Type B pancreatic cell (in vitro differentiated cells): ENCODE results near the gene CCDC85B. TPM values are rescaled to one million over a fixed set of nuclear protein-coding genes. Genes with fewer than 3 reads are reported as not detected.

Experiments
- DNase-seq: peaks from one replicate; pipeline ENCODE4 v3.0.0; 2021; ENCODE audit warnings: mixed read lengths; ENCODE audit not compliant: unreplicated experiment; ENCODE audit errors: extremely low spot score
- H3K27ac Mint-ChIP-seq: 2 replicates; pipeline ENCODE4 v1.8.0; 2021; ENCODE audit warnings: mild to moderate bottlenecking, mixed read lengths
- H3K27me3 Mint-ChIP-seq: 2 replicates; pipeline ENCODE4 v1.8.0; 2021; ENCODE audit warnings: mixed read lengths
- H3K36me3 Mint-ChIP-seq: 2 replicates; pipeline ENCODE4 v1.8.0; 2021; ENCODE audit warnings: mixed read lengths
- H3K4me1 Mint-ChIP-seq: one replicate; pipeline ENCODE4 v1.8.0; 2021; ENCODE audit warnings: mixed read lengths; ENCODE audit not compliant: unreplicated experiment
- H3K4me3 Mint-ChIP-seq: 2 replicates; pipeline ENCODE4 v1.8.0; 2021; ENCODE audit warnings: mild to moderate bottlenecking, mixed read lengths
- H3K9me3 Mint-ChIP-seq: 2 replicates; pipeline ENCODE4 v1.8.0; 2021; ENCODE audit warnings: mixed read lengths
- CTCF ChIP-seq: fragments of 200-600 bp; sonication (generic); conservative IDR thresholded peaks from 2 replicates; pipeline ENCODE4 v1.5.0; 2021; ENCODE audit warnings: antibody characterized with exemption, mild to moderate bottlenecking
- total RNA-seq: library from RNA; stranded (reverse); gene quantifications from 2 replicates; pipeline ENCODE4 v1.2.1, GENCODE V29; 2021; ENCODE audit warnings: low replicate concordance

Gene CCDC85B
- total RNA-seq, 1 donor from 2014 or later: 14.3 TPM

DNA sequence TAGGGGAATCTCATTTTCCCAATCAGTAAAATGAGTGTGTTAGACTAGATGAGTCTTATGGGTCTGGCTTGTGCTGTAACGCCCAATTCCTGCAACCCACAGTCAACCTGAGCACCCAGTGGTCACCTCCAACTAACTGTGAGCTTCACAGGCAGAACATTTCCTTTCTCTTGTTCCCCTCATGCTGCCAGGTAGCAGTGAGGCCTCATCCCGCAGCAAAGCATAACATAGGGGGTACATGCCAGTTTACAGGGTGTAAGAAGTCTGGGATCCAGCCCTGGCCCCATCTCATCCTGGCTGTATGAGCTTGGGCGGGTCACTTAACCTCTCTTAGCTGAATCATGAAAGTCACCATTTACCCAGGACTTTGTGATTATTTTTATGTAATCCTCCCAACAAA is 21.6 kb upstream of the CCDC85B start:
- TF ChIP-seq CTCF: no peak
- peaks cover 12% of the 10 kb centered on the region for H3K4me1 Mint-ChIP-seq
- no peaks in the 10 kb centered on the region for H3K9me3 Mint-ChIP-seq
- peak overlapping the region; percentile 56 for H3K27ac Mint-ChIP-seq
- no peak overlapping the region for H3K4me3 Mint-ChIP-seq
- no peaks in the 10 kb centered on the region for H3K36me3 Mint-ChIP-seq
- peaks cover 5% of the 10 kb centered on the region for H3K27me3 Mint-ChIP-seq
- DNase-seq: no peak

GRCh38 chr11:65869643-65870306 is 20.7 kb upstream of the CCDC85B start:
- Mint-ChIP-seq H3K9me3 (no peaks in the 10 kb centered on the region), H3K27me3 (peaks cover 5% of the 10 kb centered on the region), H3K36me3 (no peaks in the 10 kb centered on the region), H3K4me3 (peak overlapping the region; percentile 36), H3K4me1 (peaks cover 12% of the 10 kb centered on the region), H3K27ac (peak overlapping the region; percentile 56)
- no peak for DNase-seq
- TF ChIP-seq CTCF: no peak

DNA sequence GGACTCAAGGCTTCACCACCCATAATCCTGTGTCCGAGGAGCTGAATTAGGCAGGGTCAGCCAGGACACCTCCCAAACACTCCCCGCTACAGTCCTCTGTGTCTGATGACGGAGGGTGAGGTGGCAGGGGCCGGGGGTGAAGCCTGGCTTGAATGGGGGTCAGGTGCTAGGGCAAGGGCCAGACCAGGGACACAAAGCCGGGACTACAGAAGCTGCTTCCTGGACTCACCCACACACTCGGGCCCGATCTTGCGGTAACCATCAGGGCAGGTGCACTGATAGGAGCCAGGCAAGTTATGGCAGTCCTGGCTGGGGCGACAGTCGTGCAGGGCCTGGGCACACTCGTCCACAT is 20.2 kb upstream of the CCDC85B start:
- TF ChIP-seq CTCF: no peak
- Mint-ChIP-seq H3K27ac (peak overlapping the region; percentile 78), H3K9me3 (no peaks in the 10 kb centered on the region), H3K4me1 (peaks cover 12% of the 10 kb centered on the region), H3K27me3 (peaks cover 5% of the 10 kb centered on the region), H3K4me3 (peak overlapping the region; percentile 61), H3K36me3 (no peaks in the 10 kb centered on the region)
- DNase-seq: no peak

DNA sequence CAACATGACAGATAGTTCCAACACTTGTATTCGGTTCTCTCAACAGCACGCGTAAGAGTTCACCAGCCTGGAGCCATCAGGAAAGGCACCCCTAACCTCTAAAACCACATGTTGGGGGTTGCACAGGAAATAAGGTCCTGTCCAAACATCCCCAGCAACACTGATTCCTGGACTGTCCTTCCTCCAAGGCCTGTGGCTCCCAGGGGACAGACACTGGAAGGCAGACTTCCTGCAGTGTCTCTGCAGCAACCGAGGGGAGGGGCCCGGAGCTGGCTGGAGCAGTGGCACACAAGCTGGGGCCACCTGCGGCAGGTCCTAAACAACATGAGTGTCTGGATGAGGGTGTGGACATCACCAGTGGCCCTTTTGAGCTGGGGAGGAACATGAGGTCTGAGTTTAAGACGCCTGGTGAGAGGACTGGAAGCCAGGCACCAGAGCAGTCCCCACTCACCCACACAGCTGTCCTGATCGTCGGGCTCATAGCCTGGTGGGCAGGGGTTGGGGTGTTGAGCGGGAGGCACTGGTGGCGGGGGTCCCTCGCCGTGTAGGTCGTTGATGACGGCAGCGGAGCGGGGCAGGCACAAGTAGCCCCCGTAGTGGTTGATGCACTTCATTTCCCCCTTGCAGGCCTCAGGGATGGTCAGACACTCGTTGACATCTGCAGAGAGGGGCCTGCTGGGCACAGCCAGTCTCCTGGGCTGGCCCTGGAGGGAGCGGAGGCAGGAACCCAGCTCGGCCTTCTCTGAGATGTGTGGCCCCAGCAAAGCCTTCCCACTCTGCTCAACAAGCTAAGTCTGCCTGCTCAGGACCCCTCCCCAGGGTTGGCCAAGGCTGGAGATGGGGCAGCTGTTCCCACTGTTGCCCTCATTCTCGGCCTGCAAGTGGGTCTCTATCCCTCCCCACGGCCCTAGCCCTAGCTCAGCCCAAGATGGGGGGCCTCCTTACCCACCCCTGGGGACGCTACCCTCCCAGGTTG is 19.5 kb upstream of the CCDC85B start:
- peaks cover 5% of the 10 kb centered on the region for H3K27me3 Mint-ChIP-seq
- DNase-seq: no peak
- H3K4me3 Mint-ChIP-seq: peak overlapping the region; percentile 69
- H3K9me3 Mint-ChIP-seq: no peaks in the 10 kb centered on the region
- no peaks in the 10 kb centered on the region for H3K36me3 Mint-ChIP-seq
- H3K27ac Mint-ChIP-seq: peak overlapping the region; percentile 78
- TF ChIP-seq CTCF: no peak
- peaks cover 12% of the 10 kb centered on the region for H3K4me1 Mint-ChIP-seq

DNA sequence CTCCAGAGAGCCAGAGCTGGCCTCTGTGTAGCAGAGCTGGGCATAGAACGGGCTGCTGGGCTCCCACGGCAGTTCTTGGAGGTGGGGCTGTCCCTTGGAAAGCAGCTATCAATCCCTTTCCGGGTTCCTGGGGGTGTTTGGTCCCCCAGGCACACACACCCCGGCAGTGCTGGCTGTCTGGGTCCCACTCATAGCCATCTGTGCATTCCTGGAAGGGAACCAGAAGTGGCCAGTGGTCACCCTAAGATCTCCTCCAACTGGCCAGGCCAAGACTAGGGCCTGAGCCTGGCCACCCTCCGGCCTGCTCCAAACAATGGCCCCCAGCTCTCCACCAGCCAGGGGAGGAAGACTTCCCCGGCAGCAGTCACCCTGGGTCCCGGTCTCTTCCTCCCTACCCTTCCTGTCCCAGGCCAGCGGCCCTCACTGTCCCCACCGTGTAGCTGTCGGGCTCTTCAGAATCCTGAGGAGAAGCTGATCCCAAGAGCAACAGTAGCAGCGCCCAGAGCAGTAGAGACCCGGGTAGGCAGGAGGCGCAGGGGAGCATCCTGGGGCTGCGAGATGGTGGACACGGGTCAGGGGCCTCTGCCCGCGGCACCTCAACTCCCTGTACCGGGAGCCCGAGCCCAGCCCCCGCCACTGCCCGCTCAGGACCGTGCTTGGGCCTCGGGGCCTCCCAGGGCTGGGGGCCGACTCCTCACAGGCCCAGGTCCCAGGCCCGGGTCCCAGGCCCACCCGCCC is 18.5 kb upstream of the CCDC85B start:
- peak overlapping the region; percentile 43 for H3K27ac Mint-ChIP-seq
- peaks cover 12% of the 10 kb centered on the region for H3K4me1 Mint-ChIP-seq
- peak overlapping the region; percentile 69 for H3K4me3 Mint-ChIP-seq
- peaks cover 5% of the 10 kb centered on the region for H3K27me3 Mint-ChIP-seq
- no peaks in the 10 kb centered on the region for H3K36me3 Mint-ChIP-seq
- no peak for DNase-seq
- no peaks in the 10 kb centered on the region for H3K9me3 Mint-ChIP-seq
- no peak for TF ChIP-seq CTCF
